ENCODE results near the gene ALDH3B2. TPM values are rescaled to one million over a fixed set of nuclear protein-coding genes. Genes with fewer than 3 reads are reported as not detected.

ALDH3B2 gene
- total and polyA plus RNA-seq, 2 donors (not counting 1 experiment from before 2014, with no cell fraction given), result 0.09 TPM; not detected in 1

- DNase-seq (no peak), ATAC-seq (ENCODE audit: low read depth) (no peak)
- H3K9me3 Mint-ChIP-seq (ENCODE audit: insufficient read depth), result peaks cover 6% of the 10 kb centered on the region
- Histone ChIP-seq H3K4me2 (replicated peaks; ENCODE audit: low read depth, low read length, poor library complexity, severe bottlenecking) (no peak overlapping the region), H3K79me2 (ENCODE audit: control insufficient read depth, insufficient read depth, low read length) (no peaks in the 10 kb centered on the region), H3K27me3 (replicated peaks in 1 of 4; ENCODE audit: control extremely low read depth in 1 of 4, control insufficient read depth in 3 of 4, insufficient read depth in 4 of 4, low read length in 3 of 4) (peaks cover 0 to 6% (median 0%) of the 10 kb centered on the region in 4 experiments), H3K4me3 (ENCODE audit: control extremely low read depth in 1 of 5, extremely low read depth in 1 of 5, insufficient read depth in 1 of 5, low read depth in 2 of 5, low read length in 4 of 5) (no peak overlapping the region), H2AFZ (ENCODE audit: insufficient read depth, low read depth, low read length, poor library complexity, severe bottlenecking) (no peak overlapping the region), H3K36me3 (replicated peaks in 1 of 2; ENCODE audit: control extremely low read depth in 1 of 2, control insufficient read depth in 1 of 2, extremely low read depth in 1 of 2, insufficient read depth in 2 of 2, low read length in 1 of 2) (no peaks in the 10 kb centered on the region), H3K27ac (ENCODE audit: low read length in 2 of 2) (no peak overlapping the region), H3K9me3 (ENCODE audit: control extremely low read depth in 1 of 3, control insufficient read depth in 2 of 3, insufficient read depth in 1 of 3, low read length in 2 of 3) (peaks cover 0 to 8% (median 0%) of the 10 kb centered on the region in 3 donors), H4K20me1 (ENCODE audit: control insufficient read depth, insufficient read depth, low read length, poor library complexity, severe bottlenecking) (no peaks in the 10 kb centered on the region), H3K4me1 (ENCODE audit: control insufficient read depth in 2 of 2, insufficient read depth in 2 of 2, low read length in 2 of 2) (no peaks in the 10 kb centered on the region), H3K9ac (ENCODE audit: low read length) (no peak overlapping the region)
- H3K27me3 Mint-ChIP-seq, result peaks cover 35% of the 10 kb centered on the region
- H3K27ac Mint-ChIP-seq, result no peak overlapping the region
- WGBS (ENCODE audit: insufficient coverage), result 88% methylated on average over 10 of the region's 10 CpGs
- intact Hi-C loops (cut with micrococcal nuclease), result no loop called here
- no peak overlapping the region for H3K4me3 Mint-ChIP-seq
- TF ChIP-seq CTCF (IDR thresholded peaks at IDR 0.05), result no peak
- TF ChIP-seq EZH2 (IDR thresholded peaks at IDR 0.05; ENCODE audit: borderline replicate concordance, insufficient read depth, low read depth, low read length, poor library complexity, severe bottlenecking), result no peak
- no peaks in the 10 kb centered on the region for H3K4me1 Mint-ChIP-seq
- ChIA-PET CTCF (no interaction called here), POLR2A (no interaction called here)
Measured at GRCh38 chr11:67700141-67700540, 25.7 kb upstream of the ALDH3B2 start.

GRCh38 chr11:67699521-67699920 is 25.1 kb upstream of the ALDH3B2 start:
- Mint-ChIP-seq H3K4me1 (no peaks in the 10 kb centered on the region), H3K27me3 (peaks cover 34% of the 10 kb centered on the region), H3K4me3 (no peak overlapping the region), H3K9me3 (ENCODE audit: insufficient read depth) (peaks cover 6% of the 10 kb centered on the region), H3K27ac (no peak overlapping the region)
- DNase-seq, result no peak
- Histone ChIP-seq H3K79me2 (ENCODE audit: control insufficient read depth, insufficient read depth, low read length) (no peaks in the 10 kb centered on the region), H3K4me3 (ENCODE audit: control extremely low read depth in 1 of 5, extremely low read depth in 1 of 5, insufficient read depth in 1 of 5, low read depth in 2 of 5, low read length in 4 of 5) (no peak overlapping the region), H4K20me1 (ENCODE audit: control insufficient read depth, insufficient read depth, low read length, poor library complexity, severe bottlenecking) (no peaks in the 10 kb centered on the region), H2AFZ (ENCODE audit: insufficient read depth, low read depth, low read length, poor library complexity, severe bottlenecking) (no peak overlapping the region), H3K4me2 (replicated peaks; ENCODE audit: low read depth, low read length, poor library complexity, severe bottlenecking) (no peak overlapping the region), H3K27me3 (replicated peaks in 1 of 4; ENCODE audit: control extremely low read depth in 1 of 4, control insufficient read depth in 3 of 4, insufficient read depth in 4 of 4, low read length in 3 of 4) (peaks cover 0 to 6% (median 0%) of the 10 kb centered on the region in 4 experiments), H3K4me1 (ENCODE audit: control insufficient read depth in 2 of 2, insufficient read depth in 2 of 2, low read length in 2 of 2) (no peaks in the 10 kb centered on the region), H3K9me3 (ENCODE audit: control extremely low read depth in 1 of 3, control insufficient read depth in 2 of 3, insufficient read depth in 1 of 3, low read length in 2 of 3) (peaks cover 0 to 8% (median 0%) of the 10 kb centered on the region in 3 donors), H3K36me3 (replicated peaks in 1 of 2; ENCODE audit: control extremely low read depth in 1 of 2, control insufficient read depth in 1 of 2, extremely low read depth in 1 of 2, insufficient read depth in 2 of 2, low read length in 1 of 2) (no peaks in the 10 kb centered on the region), H3K9ac (ENCODE audit: low read length) (no peak overlapping the region), H3K27ac (ENCODE audit: low read length in 2 of 2) (no peak overlapping the region)
- POLR2A ChIA-PET, result no interaction called here
- ATAC-seq (ENCODE audit: low read depth), result no peak
- 76% methylated on average over 3 of the region's 10 CpGs for WGBS (ENCODE audit: insufficient coverage)
- TF ChIP-seq CTCF (IDR thresholded peaks at IDR 0.05) (no peak), EZH2 (IDR thresholded peaks at IDR 0.05; ENCODE audit: borderline replicate concordance, insufficient read depth, low read depth, low read length, poor library complexity, severe bottlenecking) (no peak)
- intact Hi-C loops (cut with micrococcal nuclease), result no loop called here
- CTCF ChIA-PET, result no interaction called here
